Stimulated activated CD8-positive, alpha-beta memory T cell treated with anti-CD3 and anti-CD28 coated beads, Interleukin-12 subunit alpha, Interleukin-12 subunit beta, amount 100 ng/mL, for 24 hours (primary cell): Measurements from ENCODE around the gene NUP35.

ENCODE experiments used
- DNase-seq: peaks from one replicate; pipeline ENCODE4 v3.0.0-alpha.2; 2020; ENCODE audit errors: extremely low read depth

The NUP35 gene, protein sequence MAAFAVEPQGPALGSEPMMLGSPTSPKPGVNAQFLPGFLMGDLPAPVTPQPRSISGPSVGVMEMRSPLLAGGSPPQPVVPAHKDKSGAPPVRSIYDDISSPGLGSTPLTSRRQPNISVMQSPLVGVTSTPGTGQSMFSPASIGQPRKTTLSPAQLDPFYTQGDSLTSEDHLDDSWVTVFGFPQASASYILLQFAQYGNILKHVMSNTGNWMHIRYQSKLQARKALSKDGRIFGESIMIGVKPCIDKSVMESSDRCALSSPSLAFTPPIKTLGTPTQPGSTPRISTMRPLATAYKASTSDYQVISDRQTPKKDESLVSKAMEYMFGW

DNA sequence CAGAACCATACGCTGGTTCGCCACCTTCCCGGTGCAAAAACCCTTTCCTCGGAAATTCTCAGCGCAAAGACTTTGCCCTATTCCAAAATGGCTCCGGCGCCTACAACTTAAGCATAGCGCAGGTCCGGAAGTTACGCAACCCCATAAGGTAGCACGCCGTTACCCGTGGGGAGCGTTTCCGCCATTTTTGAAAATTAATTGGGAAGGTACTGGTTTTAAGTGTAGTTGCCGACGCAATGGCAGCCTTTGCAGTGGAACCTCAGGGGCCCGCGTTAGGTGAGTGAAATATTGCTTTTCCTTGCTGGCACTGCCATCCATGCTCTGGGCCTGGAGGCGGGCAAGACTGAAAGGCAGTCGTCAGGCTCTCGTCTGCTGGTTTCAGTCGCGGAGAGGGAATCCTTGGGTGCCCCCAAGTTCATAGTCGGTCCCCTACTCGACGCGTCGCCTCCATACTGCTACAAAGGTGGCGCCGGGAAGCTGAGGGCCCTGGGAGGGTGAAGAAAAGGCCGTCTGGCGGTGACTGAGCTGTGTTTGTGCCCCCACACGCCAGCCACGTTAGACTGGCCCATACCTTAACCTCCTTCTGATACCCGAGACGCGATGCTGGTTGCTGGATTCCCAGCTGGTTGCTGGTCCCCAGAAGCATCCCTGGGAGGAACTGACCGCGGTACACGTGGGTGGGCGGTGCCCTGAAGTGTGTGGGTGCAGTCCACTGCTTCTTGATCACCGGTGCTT, at the start of gene NUP35:
Gene NUP35, plus strand, starts transcription at position 222 of the 735 bp plus-strand sequence. Its CDS starts 15 bp downstream, at position 237.
- DNase-seq, result peak; percentile 63

DNA sequence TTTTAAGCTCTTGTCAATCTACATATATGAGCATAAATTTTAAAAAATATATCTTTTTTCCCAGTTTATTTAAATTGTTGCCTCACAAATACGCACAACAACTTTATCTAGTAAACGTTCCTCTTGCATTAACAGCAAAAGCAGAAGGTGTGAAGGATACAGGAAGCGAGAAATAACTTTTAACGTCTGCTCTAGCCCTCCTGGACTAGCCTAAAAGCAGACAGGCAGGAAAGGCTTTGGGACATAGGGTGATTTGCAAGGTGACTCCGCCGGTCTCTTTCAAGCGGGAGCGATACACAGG, 46.1 kb upstream of the NUP35 start:
- no peak for DNase-seq

DNA sequence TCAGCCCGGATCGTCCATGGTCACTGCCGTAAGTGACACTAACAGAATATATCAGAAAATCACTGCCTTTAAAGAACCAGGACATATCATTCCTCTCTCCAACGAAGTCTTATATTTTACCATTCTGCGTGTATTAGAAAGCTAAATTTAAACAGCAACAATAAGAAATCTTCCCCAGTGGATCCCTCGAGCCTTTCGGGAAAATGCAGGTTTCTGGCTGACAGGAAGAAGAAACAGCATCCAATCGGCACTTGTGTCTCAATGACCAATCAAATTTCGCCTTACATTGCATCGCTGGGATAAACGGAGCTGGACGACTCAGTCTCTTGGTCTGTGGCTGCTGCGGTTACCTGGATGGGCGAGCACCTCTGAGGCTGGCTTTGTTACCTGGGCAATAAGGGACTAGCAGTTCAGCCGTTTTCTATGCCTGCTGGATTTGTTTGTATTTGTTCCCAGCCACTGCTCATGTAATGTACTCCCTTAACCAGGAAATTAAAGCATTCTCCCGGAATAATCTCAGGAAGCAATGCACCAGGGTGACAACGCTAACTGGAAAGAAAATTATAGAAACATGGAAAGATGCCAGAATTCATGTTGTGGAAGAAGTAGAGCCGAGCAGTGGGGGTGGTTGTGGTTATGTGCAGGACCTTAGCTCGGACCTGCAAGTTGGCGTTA, 45.6 kb upstream of the NUP35 start, which contains the start of gene DUSP19:
Gene DUSP19, plus strand, starts transcription at position 284 of the 675 bp plus-strand sequence. Its CDS starts 187 bp downstream, at position 471.
- DNase-seq, result peak; percentile 36

DNA sequence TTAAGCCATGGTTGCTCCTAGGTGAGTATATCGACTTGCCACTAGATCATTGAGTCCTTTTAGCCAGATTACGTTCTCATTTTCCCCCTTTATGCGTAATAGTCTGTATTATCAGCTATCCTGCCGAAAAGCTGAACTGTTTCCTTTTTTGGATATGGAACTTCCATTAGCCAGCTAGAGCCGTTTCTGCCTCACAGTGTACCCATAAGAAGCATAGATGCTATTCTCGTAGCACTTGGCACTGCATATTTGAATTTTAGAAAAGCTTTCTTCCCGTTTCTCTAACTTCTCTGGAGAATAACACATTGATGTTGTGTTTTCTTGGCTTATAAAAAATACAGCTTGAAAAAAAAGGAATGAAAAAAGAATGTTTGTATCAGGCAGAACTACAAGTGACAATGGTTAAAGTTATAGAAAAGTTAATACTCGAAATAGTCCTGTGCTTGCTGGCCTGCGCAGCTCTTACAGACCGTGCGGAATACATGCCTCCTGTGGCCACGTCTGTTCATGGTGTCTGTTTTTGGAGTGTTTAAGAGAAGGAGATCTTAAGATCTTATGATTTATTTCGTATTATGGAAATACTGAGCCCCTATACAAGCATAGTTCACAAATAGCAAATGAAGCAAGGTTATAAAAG, 45.0 kb upstream of the NUP35 start:
- DNase-seq, result no peak

DNA sequence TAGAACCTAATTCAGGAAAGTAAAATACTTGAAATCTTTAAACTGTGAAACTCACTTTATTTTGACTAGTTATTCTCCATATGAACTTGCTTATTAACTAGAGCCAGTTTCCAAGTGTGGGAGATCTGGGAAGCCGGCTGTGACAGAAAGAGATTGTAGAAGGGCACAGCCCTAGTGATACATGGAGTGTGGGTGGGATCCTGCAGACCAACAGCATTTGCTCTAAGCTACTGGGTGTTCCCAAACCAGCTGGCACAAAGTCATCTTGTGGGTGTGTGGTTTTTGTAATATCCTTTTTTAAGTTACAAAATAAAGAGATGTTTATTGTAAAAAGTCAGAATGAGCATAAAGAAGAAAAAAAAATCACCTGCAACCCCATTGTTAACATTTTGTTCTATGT, 42.3 kb upstream of the NUP35 start:
- DNase-seq, result no peak

DNA sequence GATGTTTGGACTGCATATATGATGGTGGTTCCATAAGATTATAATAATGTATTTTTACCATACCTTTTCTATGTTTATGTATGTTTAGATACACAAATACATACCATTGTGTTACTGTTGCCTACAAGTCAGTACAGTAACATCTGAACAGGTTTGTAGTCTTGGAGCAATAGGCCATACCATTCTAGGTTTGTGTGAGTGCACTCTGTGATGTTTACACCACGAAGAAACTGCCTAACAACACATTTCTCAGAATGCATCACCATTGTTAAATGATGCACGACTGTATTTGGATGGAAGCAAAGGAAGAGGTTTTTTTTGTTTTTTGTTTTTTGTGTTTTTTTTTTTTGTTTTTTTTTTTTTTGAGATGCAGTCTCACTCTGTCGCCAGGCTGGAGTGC, 36.2 kb upstream of the NUP35 start:
- DNase-seq, result no peak

DNA sequence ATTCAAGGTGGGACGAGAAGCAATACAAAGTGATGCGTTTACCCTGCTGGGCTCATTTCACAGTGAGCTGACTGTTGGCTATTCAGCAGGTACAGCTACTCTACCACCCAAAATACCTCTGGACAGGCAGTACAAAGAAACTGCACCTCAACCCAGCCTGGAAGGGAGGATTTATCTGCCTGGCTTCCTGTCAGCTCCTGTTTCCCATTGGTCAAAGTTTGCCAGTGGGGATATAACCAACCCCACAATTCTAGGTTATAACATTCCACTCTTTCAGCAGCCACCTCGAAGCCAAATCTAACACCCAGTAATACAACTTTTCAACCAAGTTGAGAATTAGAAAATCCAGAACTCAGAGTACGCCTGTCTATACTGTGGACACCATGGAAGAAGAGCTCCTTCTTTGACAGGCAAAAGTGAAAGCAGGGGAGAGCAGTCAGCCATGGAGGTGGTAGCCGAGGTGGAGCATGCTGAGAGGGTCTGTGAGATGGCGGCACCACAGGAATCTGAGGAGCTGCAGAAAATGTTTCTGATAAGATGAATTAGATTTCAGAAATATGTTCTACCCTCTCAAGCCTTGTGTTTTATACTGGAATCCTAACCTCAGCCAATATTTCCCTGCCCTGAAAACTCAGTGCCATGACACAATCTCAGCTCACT, 34.9 kb upstream of the NUP35 start:
- no peak for DNase-seq

DNA sequence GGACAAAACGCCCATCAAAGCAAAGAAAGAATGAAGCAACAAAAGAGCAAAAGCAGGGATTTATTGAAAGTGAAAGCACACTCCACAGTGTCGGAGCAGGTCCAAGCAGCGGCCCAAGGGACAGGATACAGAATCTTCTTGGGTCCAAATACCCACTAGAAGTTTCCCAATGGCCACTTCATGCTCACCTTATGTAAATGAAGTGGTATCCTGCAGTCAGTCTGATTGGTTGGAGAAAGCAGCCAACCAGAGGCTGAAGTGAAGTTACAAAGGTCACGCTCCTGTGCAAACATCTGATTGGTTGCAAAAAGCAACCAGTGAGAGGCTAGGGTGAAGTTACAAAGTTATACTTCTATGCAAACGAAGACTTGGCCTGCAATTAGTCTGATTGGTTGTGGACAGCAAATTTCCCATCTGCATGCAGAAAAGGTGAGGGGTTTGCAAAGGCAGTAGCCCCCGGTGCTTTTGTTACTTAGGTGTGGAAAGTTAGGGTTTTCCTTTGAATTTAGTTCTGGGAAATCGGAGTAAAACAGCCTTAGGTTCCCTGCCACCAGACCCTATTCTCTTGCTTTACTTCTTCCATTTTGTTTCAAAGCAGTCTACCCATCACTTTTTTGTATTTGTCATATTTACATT, 32.8 kb upstream of the NUP35 start:
- no peak for DNase-seq

DNA sequence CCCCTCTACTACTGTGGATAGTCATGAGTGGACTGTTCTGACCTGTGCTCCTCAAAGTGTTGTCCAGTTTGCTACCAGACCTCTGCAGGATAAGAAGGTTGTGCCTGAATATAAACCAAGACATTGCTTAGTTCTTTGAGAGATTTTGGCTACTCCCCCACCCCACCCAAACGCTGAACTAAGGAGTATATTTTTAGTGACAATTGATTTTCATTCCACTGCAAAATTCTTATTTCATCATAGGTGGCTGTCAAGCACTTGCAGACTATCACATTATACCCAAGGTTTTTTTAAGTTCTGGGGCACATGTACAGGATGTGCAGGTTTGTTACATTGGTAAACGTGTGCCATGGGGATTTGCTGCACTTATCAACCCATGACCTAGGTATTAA, 32.3 kb upstream of the NUP35 start:
- no peak for DNase-seq

DNA sequence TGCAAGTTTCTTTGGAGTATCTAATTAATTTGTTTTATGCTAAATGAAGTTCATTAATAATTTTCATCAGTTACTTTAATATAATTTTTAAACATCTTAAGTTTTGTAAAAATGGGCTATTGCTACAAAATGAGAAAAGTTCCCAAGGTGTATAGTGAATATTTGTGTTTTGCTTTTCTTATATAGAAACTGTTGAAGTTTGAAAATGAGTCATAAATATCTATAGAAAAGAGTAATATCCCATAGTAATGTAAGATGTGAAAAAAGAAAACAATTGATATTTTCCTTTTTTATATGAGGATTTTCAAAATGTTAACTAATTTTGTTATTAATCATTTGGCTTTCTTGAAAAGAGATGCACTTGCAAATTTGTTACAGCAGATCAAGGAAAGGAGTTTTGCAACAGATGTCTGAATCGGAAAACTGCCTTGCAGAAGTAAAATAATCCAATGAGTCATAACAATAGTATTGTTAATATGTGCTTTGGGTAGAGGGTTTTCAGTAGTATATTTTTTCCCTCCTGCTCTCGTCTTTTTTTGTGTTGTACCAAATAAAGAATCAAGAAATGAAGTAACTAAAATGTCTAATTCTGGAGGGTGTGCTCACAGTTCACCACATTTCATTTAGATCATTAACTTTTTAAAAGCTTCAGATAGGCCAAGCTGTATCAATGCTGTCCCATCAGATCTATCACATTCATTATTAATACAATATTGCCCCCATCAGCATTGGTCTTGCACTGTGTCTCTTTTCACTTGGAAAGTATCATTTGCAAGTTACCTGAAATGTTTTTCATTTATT, 30.2 kb upstream of the NUP35 start:
- DNase-seq, result no peak

DNA sequence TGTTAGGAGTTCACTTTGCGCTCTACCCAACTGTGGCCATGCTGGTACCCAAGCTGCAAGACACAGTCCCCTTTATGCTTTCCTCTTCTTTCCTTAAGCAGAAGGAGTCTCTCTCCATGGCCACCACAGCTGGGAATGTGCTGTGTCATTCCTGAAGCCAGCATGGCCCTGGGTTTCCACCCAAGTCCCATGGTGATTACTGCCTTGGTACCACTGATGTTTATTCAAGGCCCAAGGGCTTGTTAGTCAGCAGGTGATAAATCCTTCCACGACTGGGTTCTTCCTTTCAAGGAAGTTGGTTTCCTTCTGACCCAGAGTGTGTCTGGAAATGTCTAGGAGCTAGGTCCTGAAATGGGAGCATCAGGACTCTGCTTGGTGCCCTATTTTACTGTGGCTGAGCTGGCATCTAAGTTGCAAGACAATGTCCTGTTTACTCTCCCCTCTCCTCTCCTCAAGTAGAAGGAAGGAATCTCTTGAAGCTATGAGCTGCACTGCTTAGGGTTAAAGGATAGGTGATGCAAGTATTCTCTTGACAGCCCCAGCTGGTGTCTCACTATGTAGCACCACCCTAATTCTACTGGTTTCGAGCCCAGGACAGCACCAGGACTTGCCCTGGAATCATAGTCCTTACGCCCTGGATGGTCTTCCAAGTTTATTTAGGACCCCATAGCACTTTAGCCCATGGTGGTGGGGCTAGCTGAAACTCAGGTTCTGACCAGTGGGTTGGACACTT, 18.7 kb upstream of the NUP35 start:
- DNase-seq, result no peak

DNA sequence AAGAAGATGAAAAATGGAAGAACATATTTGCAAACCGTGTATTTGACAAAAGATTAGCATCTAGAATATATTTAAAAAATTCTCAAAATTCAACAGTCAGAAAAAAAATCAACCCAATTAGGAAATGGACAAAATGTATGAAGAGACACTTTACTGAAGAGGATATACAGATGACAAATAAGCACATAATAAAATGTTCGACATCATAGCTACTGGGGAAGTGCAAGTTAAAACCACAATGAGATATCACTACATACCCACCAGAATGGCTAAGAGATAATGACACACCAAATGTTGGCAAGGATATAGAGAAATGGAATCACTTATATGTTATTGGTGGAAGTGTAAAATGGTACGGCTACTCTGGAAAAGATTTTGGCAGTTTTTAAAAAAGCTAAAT, 11.7 kb upstream of the NUP35 start:
- DNase-seq, result no peak

DNA sequence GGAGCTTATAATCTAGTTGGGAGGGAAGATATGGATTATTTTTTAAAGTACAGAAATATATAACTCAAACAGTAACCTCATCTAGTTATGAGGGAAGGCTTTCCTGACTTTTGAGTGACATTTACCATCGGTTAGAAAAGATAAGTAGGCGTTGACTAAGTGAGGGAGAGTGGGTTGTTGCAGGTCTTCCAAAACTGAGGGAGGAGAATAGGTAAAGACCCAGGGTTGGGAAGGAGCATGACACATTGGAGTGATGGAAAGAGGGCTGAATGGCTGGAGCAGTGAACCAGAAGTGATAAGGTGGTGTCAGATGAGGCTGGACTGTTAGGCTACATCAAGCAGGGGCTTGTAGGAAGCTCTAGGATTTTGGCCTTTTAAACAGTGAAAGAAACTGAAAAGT, 10.6 kb upstream of the NUP35 start:
- no peak for DNase-seq

DNA sequence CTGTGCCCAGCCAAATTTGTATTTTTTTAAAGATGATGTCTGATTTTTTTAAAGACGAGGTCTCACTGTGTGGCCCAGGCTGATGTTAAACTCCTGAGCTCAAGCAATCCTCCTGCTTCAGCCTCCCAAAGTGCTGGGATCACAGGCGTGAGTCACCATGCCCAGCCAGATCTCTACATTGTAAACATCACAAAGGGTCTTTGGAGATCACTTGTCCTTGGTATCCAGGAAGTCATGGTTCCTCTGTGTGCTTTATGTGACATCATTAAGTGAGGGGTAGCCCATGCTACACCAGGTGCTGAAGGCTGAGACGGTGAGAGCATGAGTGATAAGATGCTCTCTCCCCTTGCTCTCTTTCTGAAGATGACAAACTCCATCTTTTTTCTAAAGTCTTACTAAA, 7.0 kb upstream of the NUP35 start:
- DNase-seq, result no peak

DNA sequence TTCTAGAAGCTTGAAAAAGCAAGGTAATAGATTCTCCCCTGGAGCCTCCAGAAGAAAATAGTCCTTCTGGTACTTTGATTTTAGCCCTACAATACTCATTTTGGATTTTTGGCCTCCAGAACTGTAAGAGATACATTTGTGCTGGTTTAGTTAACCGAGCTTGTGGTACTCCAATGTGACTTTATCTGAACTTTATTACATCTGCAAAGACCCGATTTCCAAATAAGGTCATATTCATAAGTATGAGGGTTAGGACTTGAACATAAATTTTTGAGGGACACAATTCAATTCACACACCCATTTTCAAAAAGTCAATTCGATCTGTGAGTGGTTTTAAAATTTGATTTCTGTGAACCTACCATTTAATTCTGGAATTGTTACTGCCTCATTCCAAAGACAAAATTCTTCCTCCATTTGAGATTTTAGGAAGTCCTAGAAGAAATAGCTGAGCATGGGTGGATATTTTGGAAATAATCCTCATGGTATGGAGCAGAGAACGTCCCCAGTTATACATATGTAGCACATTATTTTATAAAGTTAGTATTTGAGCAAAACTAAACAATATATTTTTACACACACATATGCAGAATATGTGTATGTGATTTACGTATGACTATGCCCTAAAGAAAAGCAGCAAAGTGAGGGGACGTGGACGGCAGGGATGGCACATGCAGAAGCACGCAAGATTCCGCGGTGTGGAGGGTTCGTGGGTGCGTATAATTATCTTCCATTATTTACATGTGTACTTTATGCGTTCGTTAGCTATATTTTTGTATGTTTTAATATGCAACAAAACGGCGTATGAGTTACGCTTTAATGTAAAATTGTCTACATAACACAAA, 905 bp upstream of the NUP35 start:
- no peak for DNase-seq

DNA sequence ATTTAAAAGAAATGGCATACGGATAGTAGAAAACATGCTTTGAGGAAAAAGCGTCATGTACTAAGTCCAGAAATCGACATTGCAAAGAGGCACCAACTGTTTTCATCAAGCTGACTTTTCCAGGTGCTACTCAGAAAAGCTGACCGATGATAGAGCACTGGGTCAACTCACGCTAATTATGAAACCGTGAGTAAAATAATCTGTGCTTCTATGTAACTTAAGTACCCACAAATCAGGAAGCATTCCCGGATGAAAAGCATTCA, 353 bp upstream of the NUP35 start:
- DNase-seq, result no peak

DNA sequence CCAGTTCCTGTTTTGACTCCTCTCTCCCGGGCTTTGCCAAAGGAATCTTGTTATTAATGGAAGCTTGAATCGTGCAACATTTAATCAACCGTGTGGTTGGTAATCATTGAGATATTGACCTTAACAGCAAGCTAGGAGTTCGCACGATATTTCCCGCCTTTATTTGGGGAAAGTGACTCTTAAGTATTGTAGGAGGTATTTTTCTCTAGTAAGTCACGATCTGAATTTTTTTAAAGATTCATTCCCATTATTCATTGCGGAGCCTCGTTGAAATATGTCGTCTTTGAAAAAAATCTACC, 663 bp downstream of the NUP35 start:
- no peak for DNase-seq

DNA sequence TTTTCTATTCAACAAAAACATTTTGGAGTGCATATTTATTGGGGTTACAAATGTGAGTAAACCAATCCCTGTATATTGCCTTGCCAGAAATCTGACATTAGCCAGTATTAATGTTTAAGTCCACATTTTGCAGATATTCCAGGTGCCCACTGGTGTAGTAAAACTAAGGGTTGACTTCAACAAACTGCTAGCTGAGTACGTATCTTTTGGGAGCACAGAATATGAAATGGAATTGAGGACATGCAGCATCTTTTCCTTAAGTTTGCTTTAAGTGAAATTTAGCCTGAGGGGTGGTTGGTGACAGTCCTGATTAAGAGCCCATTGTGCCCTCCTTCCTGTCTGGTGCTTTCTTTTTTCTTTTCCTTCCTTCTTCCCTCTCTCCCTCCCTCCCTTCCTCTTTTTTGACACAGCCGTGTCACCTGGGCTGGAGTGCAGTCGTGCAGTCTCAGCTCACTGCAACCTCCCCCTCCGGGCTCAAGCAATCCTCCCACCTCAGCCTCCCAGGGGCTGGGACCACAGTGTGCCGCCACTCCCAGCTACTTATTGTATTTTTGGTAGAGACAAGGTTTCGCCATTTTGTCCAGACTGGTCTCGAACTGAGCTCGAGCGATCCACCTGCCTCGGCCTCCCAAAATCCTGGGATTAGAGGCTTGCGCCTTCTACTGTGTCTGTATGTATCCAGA, 1.6 kb downstream of the NUP35 start:
- no peak for DNase-seq

DNA sequence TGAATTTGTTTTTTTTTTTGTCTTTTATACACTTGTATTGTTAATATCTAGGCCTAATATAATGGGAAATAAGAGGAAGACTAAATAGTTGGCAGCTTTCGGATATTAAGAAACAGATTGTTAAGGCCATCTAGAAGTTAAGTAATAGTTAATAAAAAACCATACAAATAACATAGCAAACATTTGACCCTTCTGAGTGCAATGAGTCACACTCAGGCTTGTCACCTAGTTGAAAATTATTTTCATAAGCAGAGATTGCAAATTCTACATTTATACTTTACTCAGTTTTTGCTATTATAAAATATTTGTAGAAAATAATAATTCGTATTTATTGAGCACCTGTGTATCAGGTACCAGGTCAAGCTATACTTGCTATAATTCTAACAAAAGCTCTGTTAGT, 2.4 kb downstream of the NUP35 start:
- DNase-seq, result no peak
